Mesothelial cell of epicardium (in vitro differentiated cells): ENCODE measurements around the gene CASTOR1. TPM values are rescaled to one million over a fixed set of nuclear protein-coding genes. Genes with fewer than 3 reads are reported as not detected.

Source experiments
- DNase-seq, 2 experiments: peaks; one replicate each; pipeline ENCODE4 v3.0.0; 2021; ENCODE audit warnings: low spot score in 2 of 2; ENCODE audit not compliant: unreplicated experiment in 2 of 2
- H3K27ac Mint-ChIP-seq: 2 replicates; pipeline ENCODE4 v1.8.0; 2021; ENCODE audit warnings: mixed read lengths
- H3K27me3 Mint-ChIP-seq: 2 replicates; pipeline ENCODE4 v1.8.0; 2021; ENCODE audit warnings: low read depth, mixed read lengths
- H3K36me3 Mint-ChIP-seq: 2 replicates; pipeline ENCODE4 v1.8.0; 2021; ENCODE audit warnings: mixed read lengths
- H3K4me1 Mint-ChIP-seq: 2 replicates; pipeline ENCODE4 v1.8.0; 2021; ENCODE audit warnings: mixed read lengths
- H3K4me3 Mint-ChIP-seq: 2 replicates; pipeline ENCODE4 v1.8.0; 2021; ENCODE audit warnings: mild to moderate bottlenecking, moderate library complexity, mixed read lengths
- H3K9me3 Mint-ChIP-seq: 2 replicates; pipeline ENCODE4 v1.8.0; 2021; ENCODE audit warnings: mixed read lengths
- CTCF ChIP-seq: fragments of 200-600 bp; sonication (generic); IDR thresholded peaks from one replicate; pipeline ENCODE4 v1.5.0; 2021; ENCODE audit warnings: antibody characterized with exemption; ENCODE audit not compliant: unreplicated experiment
- total RNA-seq: library from RNA; stranded (reverse); gene quantifications from 3 replicates; pipeline ENCODE4 v1.2.1, GENCODE V29; 2021

The CASTOR1 gene
- total RNA-seq, 1 donor from 2014 or later: 13.5 TPM

GRCh38 chr22:30249049-30250038, 40.0 kb downstream of the CASTOR1 start:
- no peak overlapping the region for H3K4me3 Mint-ChIP-seq
- peak overlapping the region; percentile 56 for H3K27ac Mint-ChIP-seq
- peaks cover 54% of the 10 kb centered on the region for H3K4me1 Mint-ChIP-seq
- H3K9me3 Mint-ChIP-seq: no peaks in the 10 kb centered on the region
- DNase-seq: no peak
- no peaks in the 10 kb centered on the region for H3K27me3 Mint-ChIP-seq
- TF ChIP-seq CTCF: no peak
- peaks cover under 1% of the 10 kb centered on the region for H3K36me3 Mint-ChIP-seq

GRCh38 chr22:30248484-30248883, 40.8 kb downstream of the CASTOR1 start:
- H3K4me1 Mint-ChIP-seq: peaks cover 54% of the 10 kb centered on the region
- TF ChIP-seq CTCF: no peak
- DNase-seq: no peak
- H3K9me3 Mint-ChIP-seq: no peaks in the 10 kb centered on the region
- H3K27ac Mint-ChIP-seq: peak overlapping the region; percentile 10
- no peaks in the 10 kb centered on the region for H3K27me3 Mint-ChIP-seq
- H3K4me3 Mint-ChIP-seq: peak overlapping the region; percentile 34
- H3K36me3 Mint-ChIP-seq: peaks cover 6% of the 10 kb centered on the region

- no peaks in the 10 kb centered on the region for H3K9me3 Mint-ChIP-seq
- DNase-seq: no peak
- H3K27ac Mint-ChIP-seq: peak overlapping the region; percentile 24
- H3K4me3 Mint-ChIP-seq: peak overlapping the region; percentile 34
- TF ChIP-seq CTCF: no peak
- no peaks in the 10 kb centered on the region for H3K27me3 Mint-ChIP-seq
- peaks cover 9% of the 10 kb centered on the region for H3K36me3 Mint-ChIP-seq
- peaks cover 51% of the 10 kb centered on the region for H3K4me1 Mint-ChIP-seq
Measured at GRCh38 chr22:30247974-30248373, 41.3 kb downstream of the CASTOR1 start.

- peak overlapping the region; percentile 68 for H3K4me3 Mint-ChIP-seq
- TF ChIP-seq CTCF: no peak
- peaks cover 12% of the 10 kb centered on the region for H3K36me3 Mint-ChIP-seq
- DNase-seq: no peak
- peak overlapping the region; percentile 83 for H3K27ac Mint-ChIP-seq
- no peaks in the 10 kb centered on the region for H3K9me3 Mint-ChIP-seq
- H3K4me1 Mint-ChIP-seq: peaks cover 47% of the 10 kb centered on the region
- no peaks in the 10 kb centered on the region for H3K27me3 Mint-ChIP-seq
Measured at GRCh38 chr22:30247561-30247960, 41.7 kb downstream of the CASTOR1 start.

GRCh38 chr22:30246814-30247376, 42.4 kb downstream of the CASTOR1 start:
- peaks cover 12% of the 10 kb centered on the region for H3K36me3 Mint-ChIP-seq
- H3K4me1 Mint-ChIP-seq: peaks cover 44% of the 10 kb centered on the region
- peak overlapping the region; percentile 68 for H3K4me3 Mint-ChIP-seq
- no peak for TF ChIP-seq CTCF
- no peaks in the 10 kb centered on the region for H3K9me3 Mint-ChIP-seq
- H3K27me3 Mint-ChIP-seq: no peaks in the 10 kb centered on the region
- no peak for DNase-seq
- peak overlapping the region; percentile 83 for H3K27ac Mint-ChIP-seq
